H9 (cell line): Measurements from ENCODE around the gene OSBP2. TPM values are rescaled to one million over a fixed set of nuclear protein-coding genes. Genes with fewer than 3 reads are reported as not detected.

Experiments used
- DNase-seq: peaks from one replicate; pipeline ENCODE4 v3.0.0-alpha.2; 2017
- H2AFZ ChIP-seq: one replicate; pipeline ENCODE4 v1.6.1; 2013; ENCODE audit warnings: mild to moderate bottlenecking, low read length, control low read depth, moderate library complexity
- H2AK5ac ChIP-seq: 2 replicates; pipeline ENCODE4 v1.6.1; 2013; ENCODE audit warnings: low read length, control low read depth, mixed read lengths; ENCODE audit not compliant: insufficient read length
- H2BK120ac ChIP-seq: one replicate; pipeline ENCODE4 v1.6.1; 2013; ENCODE audit warnings: low read depth, mild to moderate bottlenecking, low read length, control low read depth, inconsistent platforms; ENCODE audit not compliant: poor library complexity, severe bottlenecking
- H2BK12ac ChIP-seq: 2 replicates; pipeline ENCODE4 v1.6.1; 2013; ENCODE audit warnings: low read length, control low read depth, mixed read lengths, low read depth; ENCODE audit not compliant: insufficient read length
- H2BK15ac ChIP-seq: 2 replicates; pipeline ENCODE4 v1.6.1; 2013; ENCODE audit warnings: low read depth, low read length, control low read depth
- H2BK20ac ChIP-seq: one replicate; pipeline ENCODE4 v1.6.1; 2013; ENCODE audit warnings: low read depth, mild to moderate bottlenecking, low read length, control low read depth, inconsistent platforms; ENCODE audit not compliant: poor library complexity, severe bottlenecking
- H2BK5ac ChIP-seq: 2 replicates; pipeline ENCODE4 v1.6.1; 2013; ENCODE audit warnings: low read length, control low read depth, mixed read lengths; ENCODE audit not compliant: insufficient read length
- H3K14ac ChIP-seq: 2 replicates; pipeline ENCODE4 v1.6.1; 2013; ENCODE audit warnings: low read length, control low read depth; ENCODE audit not compliant: insufficient read depth
- H3K18ac ChIP-seq: 2 replicates; pipeline ENCODE4 v1.6.1; 2013; ENCODE audit warnings: low read depth, mild to moderate bottlenecking, mixed read lengths, low read length, control low read depth; ENCODE audit not compliant: insufficient read length
- H3K23ac ChIP-seq: 2 replicates; pipeline ENCODE4 v1.6.1; 2013; ENCODE audit warnings: low read length, control low read depth, mixed read lengths, low read depth; ENCODE audit not compliant: insufficient read length
- H3K23me2 ChIP-seq: 2 replicates; pipeline ENCODE4 v1.6.1; 2013; ENCODE audit warnings: low read depth, mild to moderate bottlenecking, mixed read lengths, low read length, control low read depth; ENCODE audit not compliant: insufficient read length, poor library complexity, severe bottlenecking
- H3K27ac ChIP-seq: 2 replicates; pipeline ENCODE4 v1.5.1; 2013; ENCODE audit warnings: low read length, control low read depth, mixed read lengths, low read depth; ENCODE audit not compliant: insufficient read length
- H3K27me3 ChIP-seq: 2 replicates; pipeline ENCODE4 v1.6.1; 2013; ENCODE audit warnings: low read length, control low read depth, inconsistent platforms; ENCODE audit not compliant: insufficient read depth
- H3K4ac ChIP-seq: 2 replicates; pipeline ENCODE4 v1.6.1; 2013; ENCODE audit warnings: low read depth, mild to moderate bottlenecking, control low read depth, inconsistent platforms, low read length, moderate library complexity
- H3K4me1 ChIP-seq: 2 replicates; pipeline ENCODE4 v1.6.1; 2013; ENCODE audit warnings: low read length, control low read depth, inconsistent platforms; ENCODE audit not compliant: insufficient read depth
- H3K4me2 ChIP-seq: 2 replicates; pipeline ENCODE4 v1.6.1; 2013; ENCODE audit warnings: low read length, control low read depth, mixed read lengths; ENCODE audit not compliant: insufficient read length, insufficient read depth
- H3K56ac ChIP-seq: 2 replicates; pipeline ENCODE4 v1.6.1; 2013; ENCODE audit warnings: low read depth, mild to moderate bottlenecking, mixed read lengths, low read length, control low read depth; ENCODE audit not compliant: insufficient read length
- H3K79me1 ChIP-seq: 2 replicates; pipeline ENCODE4 v1.6.1; 2013; ENCODE audit warnings: low read depth, mild to moderate bottlenecking, moderate library complexity, low read length, control low read depth, inconsistent platforms; ENCODE audit not compliant: insufficient read depth, poor library complexity, severe bottlenecking
- H3K79me2 ChIP-seq: 2 replicates; pipeline ENCODE4 v1.6.1; 2013; ENCODE audit warnings: low read length, control low read depth, inconsistent platforms; ENCODE audit not compliant: insufficient read depth
- H3K9ac ChIP-seq: 2 replicates; pipeline ENCODE4 v1.6.1; 2013; ENCODE audit warnings: low read length, control low read depth, mixed read lengths; ENCODE audit not compliant: insufficient read length; ENCODE audit errors: extremely low read depth
- H3K9me3 ChIP-seq: one replicate; pipeline ENCODE4 v1.6.1; 2013; ENCODE audit warnings: low read depth, low read length, inconsistent platforms; ENCODE audit not compliant: control insufficient read depth
- H3T11ph ChIP-seq: one replicate; pipeline ENCODE4 v1.6.1; 2013; ENCODE audit warnings: mild to moderate bottlenecking, low read length, control low read depth, inconsistent platforms
- H4K20me1 ChIP-seq: one replicate; pipeline ENCODE4 v1.6.1; 2013; ENCODE audit not compliant: control insufficient read depth, insufficient read length, insufficient read depth
- H4K5ac ChIP-seq: 2 replicates; pipeline ENCODE4 v1.6.1; 2013; ENCODE audit warnings: low read depth, mild to moderate bottlenecking, mixed read lengths, low read length, control low read depth; ENCODE audit not compliant: insufficient read length
- H4K8ac ChIP-seq: replicated peaks from 2 replicates; pipeline ENCODE4 v1.6.1; 2013; ENCODE audit warnings: low read length, control low read depth, mixed read lengths, low read depth; ENCODE audit not compliant: insufficient read length
- H4K91ac ChIP-seq: 2 replicates; pipeline ENCODE4 v1.6.1; 2013; ENCODE audit warnings: low read depth, mild to moderate bottlenecking, moderate library complexity, mixed read lengths, low read length, control low read depth; ENCODE audit not compliant: insufficient read length
- H3K27ac Mint-ChIP-seq, 3 experiments: 2 replicates in 2 of 3; 3 replicates in 1 of 3; pipeline ENCODE4 v1.8.0; 2020 to 2021; ENCODE audit warnings: mixed read lengths in 3 of 3, mild to moderate bottlenecking in 1 of 3, moderate library complexity in 1 of 3
- H3K27me3 Mint-ChIP-seq: 2 replicates; pipeline ENCODE4 v1.8.0; 2021; ENCODE audit warnings: low read depth, mild to moderate bottlenecking, moderate library complexity, mixed read lengths
- H3K36me3 Mint-ChIP-seq, 3 experiments: 2 replicates in 2 of 3; 3 replicates in 1 of 3; pipeline ENCODE4 v1.8.0; 2020 to 2021; ENCODE audit warnings: low read depth in 3 of 3, mixed read lengths in 3 of 3; ENCODE audit not compliant: insufficient read depth in 1 of 3
- H3K4me1 Mint-ChIP-seq, 2 experiments: 2 replicates each; pipeline ENCODE4 v1.8.0; 2020; ENCODE audit warnings: mixed read lengths in 2 of 2
- H3K4me3 Mint-ChIP-seq, 2 experiments: 2 replicates in 1 of 2; 3 replicates in 1 of 2; pipeline ENCODE4 v1.8.0; 2020 to 2021; ENCODE audit warnings: mild to moderate bottlenecking in 2 of 2, mixed read lengths in 2 of 2, moderate library complexity in 1 of 2
- H3K9me3 Mint-ChIP-seq, 2 experiments: 2 replicates in 1 of 2; 3 replicates in 1 of 2; pipeline ENCODE4 v1.8.0; 2020; ENCODE audit warnings: mild to moderate bottlenecking in 2 of 2, mixed read lengths in 2 of 2, moderate library complexity in 1 of 2
- WGBS: extraction: QIAGEN DNeasy Blood & Tissue Kit; methylation state at CpG from one replicate; pipeline ENCODE4 v1.1.7; 2013; ENCODE audit warnings: missing lambda C conversion rate, low lambda C conversion rate, mixed read lengths; ENCODE audit not compliant: insufficient read length; ENCODE audit errors: extremely low coverage; 5-methylcytosine and 5-hydroxymethylcytosine counted together
- total RNA-seq: library from RNA; stranded (reverse); gene quantifications from 2 replicates; pipeline ENCODE4 v1.2.1, GENCODE V29; 2021
- TF ChIP-seq, protein P1 (sequence below): fragments of 200-600 bp; sonication (generic); conservative IDR thresholded peaks from 3 replicates; pipeline ENCODE4 v1.8.0; 2021; ENCODE audit warnings: antibody characterized with exemption, mild to moderate bottlenecking

The OSBP2 gene
- total RNA-seq, 1 experiment from 2014 or later = 3.4 TPM

GRCh38 chr22:30867746-30868662, 173.3 kb downstream of the OSBP2 start:
- Mint-ChIP-seq H3K9me3 (no peaks in the 10 kb centered on the region), H3K27me3 (no peaks in the 10 kb centered on the region), H3K27ac (no peak overlapping the region), H3K4me1 (peaks cover 0 to 8% of the 10 kb centered on the region in 2 experiments; a peak in 2 of 4 replicates), H3K36me3 (no peaks in the 10 kb centered on the region; a peak in 1 of 7 replicates), H3K4me3 (no peak overlapping the region)
- H4K20me1 ChIP-seq = no peaks in the 10 kb centered on the region
- H3K27me3 ChIP-seq = no peaks in the 10 kb centered on the region
- H2BK12ac ChIP-seq = no peak overlapping the region
- no peak overlapping the region for H4K91ac ChIP-seq
- no peak overlapping the region for H2BK20ac ChIP-seq
- no peak overlapping the region for H4K5ac ChIP-seq
- no peaks in the 10 kb centered on the region for H3K9me3 ChIP-seq
- H3K4me1 ChIP-seq = no peaks in the 10 kb centered on the region
- peak; percentile 24 for DNase-seq
- H3K79me2 ChIP-seq = no peaks in the 10 kb centered on the region
- no peak overlapping the region for H3K56ac ChIP-seq
- TF ChIP-seq, protein P1, sequence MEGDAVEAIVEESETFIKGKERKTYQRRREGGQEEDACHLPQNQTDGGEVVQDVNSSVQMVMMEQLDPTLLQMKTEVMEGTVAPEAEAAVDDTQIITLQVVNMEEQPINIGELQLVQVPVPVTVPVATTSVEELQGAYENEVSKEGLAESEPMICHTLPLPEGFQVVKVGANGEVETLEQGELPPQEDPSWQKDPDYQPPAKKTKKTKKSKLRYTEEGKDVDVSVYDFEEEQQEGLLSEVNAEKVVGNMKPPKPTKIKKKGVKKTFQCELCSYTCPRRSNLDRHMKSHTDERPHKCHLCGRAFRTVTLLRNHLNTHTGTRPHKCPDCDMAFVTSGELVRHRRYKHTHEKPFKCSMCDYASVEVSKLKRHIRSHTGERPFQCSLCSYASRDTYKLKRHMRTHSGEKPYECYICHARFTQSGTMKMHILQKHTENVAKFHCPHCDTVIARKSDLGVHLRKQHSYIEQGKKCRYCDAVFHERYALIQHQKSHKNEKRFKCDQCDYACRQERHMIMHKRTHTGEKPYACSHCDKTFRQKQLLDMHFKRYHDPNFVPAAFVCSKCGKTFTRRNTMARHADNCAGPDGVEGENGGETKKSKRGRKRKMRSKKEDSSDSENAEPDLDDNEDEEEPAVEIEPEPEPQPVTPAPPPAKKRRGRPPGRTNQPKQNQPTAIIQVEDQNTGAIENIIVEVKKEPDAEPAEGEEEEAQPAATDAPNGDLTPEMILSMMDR = no peak
- no peak overlapping the region for H3K23ac ChIP-seq
- no peak overlapping the region for H3K9ac ChIP-seq
- H3K4me2 ChIP-seq = no peak overlapping the region
- no peak overlapping the region for H3K27ac ChIP-seq
- no peak overlapping the region for H2AFZ ChIP-seq
- no peak overlapping the region for H3T11ph ChIP-seq
- H3K18ac ChIP-seq = no peak overlapping the region
- no peaks in the 10 kb centered on the region for H3K79me1 ChIP-seq
- H2BK15ac ChIP-seq = no peak overlapping the region
- no peak overlapping the region for H3K4ac ChIP-seq
- no peak overlapping the region for H2BK5ac ChIP-seq
- H2AK5ac ChIP-seq = no peak overlapping the region
- peak overlapping the region; percentile 44; the same call in 1 of the 2 replicates for H3K14ac ChIP-seq
- no peak overlapping the region for H2BK120ac ChIP-seq
- H3K23me2 ChIP-seq = no peaks in the 10 kb centered on the region
- WGBS = no CpG with 5 or more reads among the region's 19 CpGs
- H4K8ac ChIP-seq = no peak overlapping the region
